Cardiac muscle cell (in vitro differentiated cells and primary cell): Measurements from ENCODE around the gene ZSCAN26. TPM values are rescaled to one million over a fixed set of nuclear protein-coding genes. Genes with fewer than 3 reads are reported as not detected.
A peak's percentile ranks its signal among the peaks of the same experiment; 100 is the strongest.

Experiments
- DNase-seq, 2 donors: peaks; one replicate each; pipeline versions ENCODE4 v3.0.0 to v3.0.0-alpha.2; 2010 to 2017; ENCODE audit warnings: low read depth in 1 of 2, low spot score in 1 of 2
- H3K27ac ChIP-seq: fragments of 200-600 bp; sonication (generic); 2 replicates; pipeline ENCODE4 v1.5.1; 2016
- H3K27me3 ChIP-seq: fragments of 200-600 bp; sonication (generic); 2 replicates; pipeline ENCODE4 v1.6.0; 2016; ENCODE audit warnings: control low read depth
- H3K36me3 ChIP-seq: fragments of 200-600 bp; sonication (generic); 2 replicates; pipeline ENCODE4 v1.5.1; 2016; ENCODE audit warnings: control low read depth
- H3K4me1 ChIP-seq: fragments of 200-600 bp; sonication (generic); 2 replicates; pipeline ENCODE4 v1.8.1; 2017; ENCODE audit warnings: low read depth, mild to moderate bottlenecking, mixed run types
- H3K4me3 ChIP-seq: fragments of 200-600 bp; sonication (generic); 2 replicates; pipeline ENCODE4 v1.5.1; 2016; ENCODE audit warnings: mild to moderate bottlenecking
- H3K9me3 ChIP-seq: fragments of 200-600 bp; sonication (generic); 2 replicates; pipeline ENCODE4 v1.5.1; 2017; ENCODE audit warnings: low read depth, mild to moderate bottlenecking, control low read depth
- polyA plus RNA-seq: library from polyadenylated mRNA; unstranded; fragments of >200 nt; fragmentation: Nextera tagmentation; extraction: Ambion mirVana; gene quantifications from 2 replicates; pipeline ENCODE4 v1.2.1, GENCODE V29; 2016
- total RNA-seq: library from RNA; depleted of rRNA; stranded (reverse); fragments of >200 nt; gene quantifications from 2 replicates; pipeline ENCODE4 v1.2.3, GENCODE V29; 2016
- TF ChIP-seq, protein P1 (sequence below): IDR thresholded peaks from 2 replicates; pipeline ENCODE4 v1.5.1; 2012; ENCODE audit warnings: low read depth, mild to moderate bottlenecking, low read length

The ZSCAN26 gene
- total and polyA plus RNA-seq, 2 experiments from 2014 or later: 20.2 to 37.9 TPM

DNA sequence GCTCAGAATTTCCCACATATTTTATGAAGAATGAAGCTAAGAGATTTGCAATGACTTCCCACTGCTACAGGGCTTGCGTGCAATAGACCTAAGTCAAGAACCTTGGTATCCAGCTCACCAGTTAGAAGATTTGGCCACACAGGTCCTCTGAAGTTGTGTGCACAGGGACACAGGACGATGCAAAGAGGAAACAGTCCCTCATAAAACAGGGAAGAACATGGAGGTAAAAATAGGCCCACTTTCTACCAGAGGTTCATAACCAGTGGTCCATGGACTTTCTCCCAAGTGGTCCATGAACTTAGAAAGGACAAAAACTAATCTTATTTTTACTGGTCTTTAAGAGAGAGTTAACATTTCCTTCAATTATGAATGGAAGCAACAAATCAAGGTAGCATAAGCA lies 16.2 kb upstream of the ZSCAN26 start:
- TF ChIP-seq, protein P1, sequence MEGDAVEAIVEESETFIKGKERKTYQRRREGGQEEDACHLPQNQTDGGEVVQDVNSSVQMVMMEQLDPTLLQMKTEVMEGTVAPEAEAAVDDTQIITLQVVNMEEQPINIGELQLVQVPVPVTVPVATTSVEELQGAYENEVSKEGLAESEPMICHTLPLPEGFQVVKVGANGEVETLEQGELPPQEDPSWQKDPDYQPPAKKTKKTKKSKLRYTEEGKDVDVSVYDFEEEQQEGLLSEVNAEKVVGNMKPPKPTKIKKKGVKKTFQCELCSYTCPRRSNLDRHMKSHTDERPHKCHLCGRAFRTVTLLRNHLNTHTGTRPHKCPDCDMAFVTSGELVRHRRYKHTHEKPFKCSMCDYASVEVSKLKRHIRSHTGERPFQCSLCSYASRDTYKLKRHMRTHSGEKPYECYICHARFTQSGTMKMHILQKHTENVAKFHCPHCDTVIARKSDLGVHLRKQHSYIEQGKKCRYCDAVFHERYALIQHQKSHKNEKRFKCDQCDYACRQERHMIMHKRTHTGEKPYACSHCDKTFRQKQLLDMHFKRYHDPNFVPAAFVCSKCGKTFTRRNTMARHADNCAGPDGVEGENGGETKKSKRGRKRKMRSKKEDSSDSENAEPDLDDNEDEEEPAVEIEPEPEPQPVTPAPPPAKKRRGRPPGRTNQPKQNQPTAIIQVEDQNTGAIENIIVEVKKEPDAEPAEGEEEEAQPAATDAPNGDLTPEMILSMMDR: no peak
- Histone ChIP-seq H3K4me3 (peak overlapping the region; percentile 78), H3K9me3 (no peaks in the 10 kb centered on the region)

DNA sequence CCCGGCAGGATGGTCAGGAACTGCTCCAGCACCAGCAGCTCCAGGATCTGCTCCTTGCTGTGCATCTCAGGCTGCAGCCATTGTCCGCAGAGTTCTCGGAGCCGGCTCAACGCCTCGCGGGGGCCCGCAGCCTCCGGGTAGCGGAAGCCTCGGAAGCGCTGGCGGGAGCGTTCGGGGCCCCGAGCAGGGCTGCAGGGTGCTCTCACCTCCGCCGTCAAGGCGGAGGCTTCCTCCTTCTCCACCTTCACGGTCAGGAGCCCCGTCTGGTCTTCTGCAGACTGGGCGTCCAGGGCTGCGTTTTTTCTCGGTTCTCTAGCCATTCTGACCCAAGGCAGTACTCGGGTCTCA lies 15.3 kb upstream of the ZSCAN26 start:
- Histone ChIP-seq H3K27ac (peak overlapping the region; percentile 2), H3K4me3 (peak overlapping the region; percentile 78), H3K4me1 (peaks cover 12% of the 10 kb centered on the region), H3K36me3 (peaks cover 18% of the 10 kb centered on the region), H3K9me3 (no peaks in the 10 kb centered on the region), H3K27me3 (no peaks in the 10 kb centered on the region)
- DNase-seq: peak; percentile 17 to 28
- TF ChIP-seq, protein P1: no peak

More for the DNA sequence above, 16.2 kb upstream of the ZSCAN26 start:
- Histone ChIP-seq H3K27ac (no peak overlapping the region), H3K27me3 (no peaks in the 10 kb centered on the region), H3K36me3 (peaks cover 18% of the 10 kb centered on the region), H3K4me1 (peaks cover 12% of the 10 kb centered on the region)
- no peak for DNase-seq

DNA sequence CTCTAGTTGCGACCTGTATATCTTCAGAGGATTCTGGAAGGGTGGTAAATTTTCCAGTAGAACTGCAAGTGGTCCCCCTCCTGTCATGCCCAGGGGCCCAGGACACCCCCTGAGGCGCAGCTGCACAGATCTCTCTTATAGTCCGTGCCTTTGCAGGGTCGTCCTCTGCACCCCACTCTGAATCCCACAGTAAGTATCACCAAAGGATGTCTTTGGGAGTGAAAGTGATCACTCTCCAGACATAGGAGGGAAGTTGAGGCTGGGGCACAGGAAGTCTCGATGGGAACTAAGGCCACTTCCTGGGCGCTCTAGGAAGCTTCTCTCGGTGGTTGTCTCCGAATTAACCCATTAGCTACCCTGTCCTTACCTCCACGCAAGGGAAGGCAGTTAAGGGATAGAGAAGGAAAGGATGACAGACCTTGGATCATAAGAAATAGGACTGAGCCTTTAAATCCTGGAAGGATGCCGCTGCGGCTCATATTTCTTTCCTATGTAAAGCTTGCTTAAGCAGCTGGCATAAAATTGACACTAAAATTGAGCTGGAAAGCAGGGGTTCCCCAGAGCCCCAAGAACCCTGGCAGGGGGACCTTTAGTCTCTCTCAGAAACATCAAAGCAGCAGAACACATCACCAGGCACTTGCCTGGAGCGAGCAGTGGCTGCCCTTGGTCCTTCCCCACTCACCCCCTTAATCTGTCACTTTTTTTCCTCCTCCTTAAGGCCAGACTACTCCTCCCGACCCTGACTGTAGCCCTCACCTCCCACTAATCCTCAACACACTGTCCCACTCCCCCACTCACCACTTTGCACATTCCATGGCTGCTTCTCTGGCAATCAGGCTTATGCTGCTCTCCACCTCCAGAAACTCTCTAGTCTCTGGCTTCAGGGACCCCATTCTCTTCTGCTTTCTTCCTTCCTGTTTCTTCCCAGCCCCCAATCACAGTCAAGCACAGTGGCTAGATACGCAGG lies 14.7 kb upstream of the ZSCAN26 start, which contains the start of gene ZKSCAN4:
TSS of gene ZKSCAN4 (minus strand) at position 261 of the 967 bp plus-strand sequence. CDS start 289 bp downstream, outside the sequence.
- no peaks in the 10 kb centered on the region for H3K27me3 ChIP-seq
- H3K4me1 ChIP-seq: peaks cover 12% of the 10 kb centered on the region
- H3K36me3 ChIP-seq: peaks cover 13% of the 10 kb centered on the region
- TF ChIP-seq, protein P1: no peak
- peak within 1 kb of the TSS; percentile 78 for H3K4me3 ChIP-seq
- DNase-seq: peak; percentile 84 to 94
- peak within 1 kb of the TSS; percentile 12 for H3K27ac ChIP-seq
- no peaks in the 10 kb centered on the region for H3K9me3 ChIP-seq

DNA sequence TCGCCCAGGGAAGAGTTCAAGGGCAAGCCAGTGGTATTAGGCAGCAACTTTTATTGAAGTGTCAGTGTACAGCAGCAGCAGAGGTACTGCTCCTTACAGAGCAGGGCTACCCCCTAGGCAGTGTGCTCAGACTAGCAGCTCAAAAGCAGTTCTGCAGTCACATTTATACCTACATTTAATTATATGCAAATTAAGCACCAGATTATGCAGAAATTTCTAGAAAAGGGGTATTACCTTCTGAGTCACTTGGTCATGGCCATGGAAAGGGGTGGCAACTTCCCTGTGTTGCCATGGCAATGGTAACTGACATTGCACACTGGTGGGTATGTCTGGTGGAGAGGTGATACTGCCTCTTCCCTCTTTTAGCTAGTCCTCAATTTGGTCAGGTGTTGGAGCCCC lies 12.8 kb upstream of the ZSCAN26 start:
- TF ChIP-seq, protein P1: no peak
- Histone ChIP-seq H3K9me3 (no peaks in the 10 kb centered on the region), H3K4me1 (peaks cover 12% of the 10 kb centered on the region), H3K27ac (no peak overlapping the region), H3K4me3 (no peak overlapping the region), H3K36me3 (peaks cover 4% of the 10 kb centered on the region), H3K27me3 (no peaks in the 10 kb centered on the region)
- DNase-seq: no peak

DNA sequence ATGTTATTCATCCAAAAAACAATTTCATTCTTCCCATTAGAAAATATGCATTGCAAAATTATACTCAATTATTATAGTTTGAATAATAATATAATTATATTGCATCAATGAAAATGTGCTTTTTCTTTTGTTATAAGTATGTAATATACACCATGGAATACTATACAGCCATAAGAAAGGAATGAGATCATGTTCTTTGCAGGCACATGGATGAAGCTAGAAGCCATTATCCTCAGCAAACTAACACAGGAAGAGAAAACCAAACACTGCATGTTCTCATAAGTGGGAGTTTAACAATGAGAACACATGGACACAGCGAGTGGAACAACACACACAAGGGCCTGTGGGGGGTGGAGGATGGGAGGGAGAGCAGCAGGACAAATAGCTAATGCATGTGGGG lies 9.9 kb upstream of the ZSCAN26 start:
- no peak overlapping the region for H3K27ac ChIP-seq
- DNase-seq: no peak
- no peaks in the 10 kb centered on the region for H3K9me3 ChIP-seq
- TF ChIP-seq, protein P1: no peak
- H3K4me3 ChIP-seq: no peak overlapping the region
- no peaks in the 10 kb centered on the region for H3K27me3 ChIP-seq
- H3K36me3 ChIP-seq: no peaks in the 10 kb centered on the region
- peaks cover 4% of the 10 kb centered on the region for H3K4me1 ChIP-seq
